Measurements from ENCODE around the gene OR4B1.

- TF ChIP-seq POLR2A (IDR thresholded peaks at IDR 0.05), result no peak
- TF ChIP-seq CTCF (IDR thresholded peaks at IDR 0.05), result no peak
Measured at GRCh38 chr11:48168815-48169214, 47.8 kb upstream of the OR4B1 start.

Data from ovary (tissue), 3 donors.